HEK293 (cell line): ENCODE results near the gene CACTIN.

Source experiments
- CTCF ChIA-PET: fragments of 350-600 bp; formaldehyde crosslinking; extraction: SDS; loops from one replicate; lab custom pipeline; 2021; ENCODE audit warnings: antibody characterized with exemption; lab: Yijun Ruan, JAX
- POLR2A ChIA-PET: fragments of 300-600 bp; formaldehyde crosslinking; extraction: SDS; loops from one replicate; lab custom pipeline; 2020; ENCODE audit warnings: antibody characterized with exemption, inconsistent platforms; lab: Yijun Ruan, JAX
- H3K27ac ChIP-seq: fragments of 200-500 bp; sonication (Bioruptor generic); 2 replicates; pipeline ENCODE4 v1.5.1; 2014; ENCODE audit warnings: low read depth, low read length, control low read depth, inconsistent platforms; ENCODE audit errors: extremely low read depth
- H3K36me3 ChIP-seq, 2 experiments: fragments of 200-500 bp in 1 of 2; sonication (Bioruptor generic) in 1 of 2; 1 replicate in 1 of 2; 2 replicates in 1 of 2; pipeline ENCODE4 v1.5.1; 2014 to 2017; ENCODE audit warnings: inconsistent platforms in 2 of 2, low read length in 2 of 2; ENCODE audit not compliant: control insufficient read depth in 2 of 2, insufficient read depth in 1 of 2
- H3K4me1 ChIP-seq: fragments of 200-500 bp; sonication (Bioruptor generic); 2 replicates; pipeline ENCODE4 v1.5.1; 2014; ENCODE audit warnings: mild to moderate bottlenecking, low read length, inconsistent platforms; ENCODE audit not compliant: control insufficient read depth, insufficient read depth
- H3K4me3 ChIP-seq: 2 replicates; pipeline ENCODE4 v1.5.1; 2011; ENCODE audit warnings: low read depth, mild to moderate bottlenecking, control low read depth, low read length, moderate library complexity
- H3K9me3 ChIP-seq: fragments of 200-500 bp; sonication (Bioruptor generic); 2 replicates; pipeline ENCODE4 v1.5.1; 2014; ENCODE audit warnings: low read depth, low read length, inconsistent platforms; ENCODE audit not compliant: control insufficient read depth, insufficient read depth
- BCL11B ChIP-seq: fragments of 450-650 bp; formaldehyde crosslinking; IDR thresholded peaks from 2 replicates; pipeline ENCODE4 v1.5.1; 2016; ENCODE audit warnings: low read depth, missing biosample characterization, missing genetic modification characterization
- GLIS1 ChIP-seq: fragments of 450-650 bp; formaldehyde crosslinking; IDR thresholded peaks from 2 replicates; pipeline ENCODE4 v1.5.1; 2016; ENCODE audit warnings: missing biosample characterization, missing genetic modification characterization
- GLIS2 ChIP-seq: fragments of 450-650 bp; formaldehyde crosslinking; IDR thresholded peaks from 2 replicates; pipeline ENCODE4 v1.5.1; 2016; ENCODE audit warnings: missing biosample characterization, missing genetic modification characterization
- KLF16 ChIP-seq: fragments of 450-650 bp; formaldehyde crosslinking; IDR thresholded peaks from 2 replicates; pipeline ENCODE4 v1.5.1; 2017; ENCODE audit warnings: missing biosample characterization, missing genetic modification characterization
- ZNF121 ChIP-seq: fragments of 450-650 bp; formaldehyde crosslinking; IDR thresholded peaks from 2 replicates; pipeline ENCODE4 v1.5.1; 2016; ENCODE audit warnings: missing biosample characterization, missing genetic modification characterization
- ZNF138 ChIP-seq: fragments of 450-650 bp; formaldehyde crosslinking; IDR thresholded peaks from 2 replicates; pipeline ENCODE4 v1.5.1; 2016; ENCODE audit warnings: missing biosample characterization, missing genetic modification characterization, borderline replicate concordance
- ZNF146 ChIP-seq: fragments of 450-650 bp; formaldehyde crosslinking; IDR thresholded peaks from 2 replicates; pipeline ENCODE4 v1.5.1; 2016; ENCODE audit warnings: missing biosample characterization, missing genetic modification characterization
- ZNF169 ChIP-seq: fragments of 450-650 bp; formaldehyde crosslinking; IDR thresholded peaks from 2 replicates; pipeline ENCODE4 v1.5.1; 2016; ENCODE audit warnings: missing biosample characterization, missing genetic modification characterization
- ZNF19 ChIP-seq: fragments of 450-650 bp; formaldehyde crosslinking; IDR thresholded peaks from 2 replicates; pipeline ENCODE4; 2016; ENCODE audit warnings: missing biosample characterization, missing genetic modification characterization, low read depth
- ZNF223 ChIP-seq: fragments of 450-650 bp; formaldehyde crosslinking; IDR thresholded peaks from 2 replicates; pipeline ENCODE4 v1.5.1; 2016; ENCODE audit warnings: missing biosample characterization, missing genetic modification characterization
- ZNF324 ChIP-seq: fragments of 450-650 bp; formaldehyde crosslinking; IDR thresholded peaks from 2 replicates; pipeline ENCODE4 v1.5.1; 2016; ENCODE audit warnings: missing biosample characterization, missing genetic modification characterization
- ZNF37A ChIP-seq: fragments of 450-650 bp; IDR thresholded peaks from 2 replicates; pipeline ENCODE4 v1.5.1; 2018; ENCODE audit warnings: missing biosample characterization, missing genetic modification characterization
- ZNF501 ChIP-seq: fragments of 450-650 bp; formaldehyde crosslinking; IDR thresholded peaks from 2 replicates; pipeline ENCODE4 v1.5.1; 2016; ENCODE audit warnings: missing biosample characterization, missing genetic modification characterization
- ZNF792 ChIP-seq: fragments of 450-650 bp; formaldehyde crosslinking; IDR thresholded peaks from 2 replicates; pipeline ENCODE4 v1.5.1; 2016; ENCODE audit warnings: missing biosample characterization, missing genetic modification characterization
- TF ChIP-seq, protein P1 (sequence below): fragments of 450-650 bp; formaldehyde crosslinking; IDR thresholded peaks from 2 replicates; pipeline ENCODE4 v1.5.1; 2017; ENCODE audit warnings: missing biosample characterization, missing genetic modification characterization
- TF ChIP-seq, protein P2 (sequence below): fragments of 450-650 bp; formaldehyde crosslinking; IDR thresholded peaks from 2 replicates; pipeline ENCODE4 v1.5.1; 2016; ENCODE audit warnings: missing biosample characterization, missing genetic modification characterization
- TF ChIP-seq, protein P3 (sequence below): fragments of 450-650 bp; formaldehyde crosslinking; IDR thresholded peaks from 2 replicates; pipeline ENCODE4 v1.5.1; 2017; ENCODE audit warnings: missing biosample characterization, missing genetic modification characterization

Gene CACTIN

DNA sequence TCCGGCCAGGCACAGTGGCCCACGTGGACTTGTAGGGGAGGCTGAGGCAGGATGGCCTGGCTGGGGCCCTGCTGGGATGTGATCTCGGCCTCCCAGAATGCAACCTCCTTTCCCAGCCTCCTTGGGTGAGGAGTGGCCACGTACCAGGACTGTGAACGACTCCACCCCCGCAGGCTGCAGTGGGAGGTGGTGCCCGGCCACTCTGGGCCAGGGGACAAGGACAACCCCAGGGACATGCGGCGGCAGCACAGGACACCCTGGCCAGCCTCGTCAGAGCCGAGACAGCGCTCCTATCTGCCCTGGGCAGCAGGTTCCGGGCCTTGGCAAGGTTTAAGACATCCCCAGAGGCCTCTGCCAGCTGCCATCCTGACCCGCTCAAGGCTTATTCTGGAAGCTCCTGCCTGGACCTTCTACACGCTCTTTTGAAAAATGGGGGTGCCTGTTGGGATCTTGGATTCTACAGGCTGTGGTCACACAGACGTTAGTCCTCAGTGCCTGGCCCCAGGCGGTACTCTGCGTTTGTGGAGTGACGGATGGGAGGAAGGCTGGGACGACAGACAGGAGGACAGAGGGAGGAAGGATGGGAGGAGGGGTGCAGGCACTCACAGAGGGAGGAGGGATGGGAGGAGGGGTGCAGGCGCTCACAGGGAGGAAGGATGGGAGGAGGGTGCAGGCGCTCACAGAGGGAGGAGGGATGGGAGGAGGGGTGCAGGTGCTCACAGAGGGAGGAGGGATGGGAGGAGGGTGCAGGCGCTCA is 19.9 kb upstream of the CACTIN start:
- ChIA-PET CTCF (no interaction called here), POLR2A (no interaction called here)
- no peak for TF ChIP-seq ZNF37A
- TF ChIP-seq ZNF223 (tag by site-specific recombination): 0 out of 2 replicates have a peak, but pooled peaks have one; percentile 13

DNA sequence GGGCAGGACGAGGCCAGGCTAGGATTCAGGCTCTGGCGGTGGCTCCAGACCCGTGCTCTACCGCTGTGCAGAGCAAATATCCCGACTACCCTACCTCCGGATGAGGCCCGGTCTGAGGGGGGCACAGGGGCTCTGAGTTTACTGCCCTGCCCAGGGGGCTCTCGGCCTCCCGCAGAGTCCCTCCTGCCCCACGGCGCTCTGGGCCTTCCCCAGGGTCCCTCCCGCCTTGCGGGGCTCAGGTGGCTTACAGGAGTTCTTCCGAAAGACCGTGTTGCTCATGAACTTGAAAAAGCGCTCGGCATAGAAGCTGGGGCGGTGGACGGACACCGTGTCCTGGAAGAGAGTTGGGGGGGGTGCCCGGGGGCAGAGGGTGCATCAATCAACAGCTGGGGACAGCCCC is 19.1 kb upstream of the CACTIN start:
- H3K27ac ChIP-seq: no peak overlapping the region
- ChIA-PET POLR2A (no interaction called here), CTCF (no interaction called here)
- no peaks in the 10 kb centered on the region for H3K9me3 ChIP-seq
- no peak overlapping the region for H3K4me3 ChIP-seq
- H3K36me3 ChIP-seq: peaks cover 0 to 30% of the 10 kb centered on the region in 2 experiments; a peak in 2 of 3 replicates
- H3K4me1 ChIP-seq: no peaks in the 10 kb centered on the region
- TF ChIP-seq GLIS1 (tag by site-specific recombination): peak; percentile 59
- TF ChIP-seq ZNF501: no peak

More for the DNA sequence above, 19.9 kb upstream of the CACTIN start:
- Histone ChIP-seq H3K27ac (no peak overlapping the region), H3K4me3 (no peak overlapping the region), H3K9me3 (no peaks in the 10 kb centered on the region), H3K4me1 (no peaks in the 10 kb centered on the region), H3K36me3 (peaks cover 0 to 31% of the 10 kb centered on the region in 2 experiments; a peak in 1 of 3 replicates)

DNA sequence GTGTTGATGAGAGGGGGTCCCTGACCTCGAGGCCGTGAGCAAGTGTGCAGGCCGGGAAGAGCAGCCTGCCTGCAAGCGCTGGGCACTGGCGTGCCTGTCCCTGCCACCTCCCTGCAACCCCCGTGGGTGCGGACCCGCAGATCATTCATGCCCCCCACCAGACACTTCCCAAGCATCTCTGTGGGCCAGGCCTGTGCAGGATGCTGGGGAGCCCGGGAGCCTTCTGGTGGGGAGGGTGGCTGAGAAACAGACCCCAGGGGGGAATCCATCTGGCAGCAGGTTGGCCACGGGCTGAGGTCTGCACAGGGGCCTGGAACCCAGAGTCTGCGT is 18.4 kb upstream of the CACTIN start:
- CTCF ChIA-PET: interaction anchor here (0.8 to 0.9 kb wide), 2 partner anchors 9 to 84 kb away, joined by 3 read pairs; no protein-coding TSS in a partner anchor
- no peak overlapping the region for H3K4me3 ChIP-seq
- TF ChIP-seq GLIS1 (tag by site-specific recombination) (peak; percentile 48; the same call in 1 of the 2 replicates), KLF16 (tag by site-specific recombination) (no peak), ZNF792 (no peak), BCL11B (tag by site-specific recombination) (no peak), GLIS2 (tag by site-specific recombination) (no peak)
- TF ChIP-seq, protein P1, sequence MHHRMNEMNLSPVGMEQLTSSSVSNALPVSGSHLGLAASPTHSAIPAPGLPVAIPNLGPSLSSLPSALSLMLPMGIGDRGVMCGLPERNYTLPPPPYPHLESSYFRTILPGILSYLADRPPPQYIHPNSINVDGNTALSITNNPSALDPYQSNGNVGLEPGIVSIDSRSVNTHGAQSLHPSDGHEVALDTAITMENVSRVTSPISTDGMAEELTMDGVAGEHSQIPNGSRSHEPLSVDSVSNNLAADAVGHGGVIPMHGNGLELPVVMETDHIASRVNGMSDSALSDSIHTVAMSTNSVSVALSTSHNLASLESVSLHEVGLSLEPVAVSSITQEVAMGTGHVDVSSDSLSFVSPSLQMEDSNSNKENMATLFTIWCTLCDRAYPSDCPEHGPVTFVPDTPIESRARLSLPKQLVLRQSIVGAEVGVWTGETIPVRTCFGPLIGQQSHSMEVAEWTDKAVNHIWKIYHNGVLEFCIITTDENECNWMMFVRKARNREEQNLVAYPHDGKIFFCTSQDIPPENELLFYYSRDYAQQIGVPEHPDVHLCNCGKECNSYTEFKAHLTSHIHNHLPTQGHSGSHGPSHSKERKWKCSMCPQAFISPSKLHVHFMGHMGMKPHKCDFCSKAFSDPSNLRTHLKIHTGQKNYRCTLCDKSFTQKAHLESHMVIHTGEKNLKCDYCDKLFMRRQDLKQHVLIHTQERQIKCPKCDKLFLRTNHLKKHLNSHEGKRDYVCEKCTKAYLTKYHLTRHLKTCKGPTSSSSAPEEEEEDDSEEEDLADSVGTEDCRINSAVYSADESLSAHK (tag by site-specific recombination): no peak
- TF ChIP-seq, all 188 proteins: peak for 1
- POLR2A ChIA-PET: interaction anchor here (0.5 kb wide), 1 partner anchor 327 kb away, joined by 5 read pairs; no protein-coding TSS in a partner anchor
- Histone ChIP-seq H3K4me1 (no peaks in the 10 kb centered on the region), H3K27ac (no peak overlapping the region), H3K9me3 (no peaks in the 10 kb centered on the region), H3K36me3 (peaks cover 0 to 30% of the 10 kb centered on the region in 2 experiments; a peak in 2 of 3 replicates)

DNA sequence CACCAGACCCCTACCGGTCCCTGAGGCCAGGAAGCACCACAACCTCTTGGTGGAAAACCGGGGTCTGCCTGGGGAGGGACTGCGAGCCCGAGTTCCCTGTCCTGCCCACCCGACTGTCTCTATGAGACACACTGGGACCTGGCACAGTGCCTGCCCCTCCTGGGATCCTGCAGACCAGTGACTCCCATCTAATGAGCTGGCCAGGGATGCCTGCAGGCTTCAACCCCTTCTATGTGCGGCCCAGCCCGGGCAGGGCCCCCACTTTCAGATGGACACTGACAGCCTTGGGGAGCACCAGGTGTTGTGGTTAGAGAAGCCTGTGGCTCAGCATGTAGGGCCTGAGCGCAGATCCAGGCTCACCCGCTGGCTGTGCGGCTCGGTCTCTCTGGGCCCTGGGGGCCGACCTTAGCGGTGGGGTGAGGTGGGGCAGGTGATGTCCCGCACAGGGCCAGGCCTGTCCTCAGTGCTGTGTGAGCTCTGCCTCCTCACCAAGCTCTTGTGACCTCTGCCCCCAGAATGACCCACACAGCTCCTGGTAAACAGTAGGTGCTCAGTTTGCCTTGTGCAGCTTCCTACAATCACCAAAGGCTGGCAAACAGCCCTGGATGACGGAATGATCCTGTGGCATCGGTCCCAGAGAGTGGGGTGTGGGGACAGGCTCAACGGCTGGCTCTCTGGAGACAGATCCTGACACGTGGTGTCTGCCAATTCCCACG is 17.9 kb upstream of the CACTIN start:
- ChIA-PET POLR2A (interaction anchor here (0.5 kb wide), 1 partner anchor 328 kb away, joined by 5 read pairs; no protein-coding TSS in a partner anchor), CTCF (interaction anchor here (0.8 to 0.9 kb wide), 2 partner anchors 10 to 83 kb away, joined by 3 read pairs; no protein-coding TSS in a partner anchor)
- Histone ChIP-seq H3K27ac (no peak overlapping the region), H3K4me3 (no peak overlapping the region), H3K4me1 (no peaks in the 10 kb centered on the region), H3K9me3 (no peaks in the 10 kb centered on the region), H3K36me3 (peaks cover 0 to 34% of the 10 kb centered on the region in 2 experiments; a peak in 2 of 3 replicates)
- TF ChIP-seq, protein P2, sequence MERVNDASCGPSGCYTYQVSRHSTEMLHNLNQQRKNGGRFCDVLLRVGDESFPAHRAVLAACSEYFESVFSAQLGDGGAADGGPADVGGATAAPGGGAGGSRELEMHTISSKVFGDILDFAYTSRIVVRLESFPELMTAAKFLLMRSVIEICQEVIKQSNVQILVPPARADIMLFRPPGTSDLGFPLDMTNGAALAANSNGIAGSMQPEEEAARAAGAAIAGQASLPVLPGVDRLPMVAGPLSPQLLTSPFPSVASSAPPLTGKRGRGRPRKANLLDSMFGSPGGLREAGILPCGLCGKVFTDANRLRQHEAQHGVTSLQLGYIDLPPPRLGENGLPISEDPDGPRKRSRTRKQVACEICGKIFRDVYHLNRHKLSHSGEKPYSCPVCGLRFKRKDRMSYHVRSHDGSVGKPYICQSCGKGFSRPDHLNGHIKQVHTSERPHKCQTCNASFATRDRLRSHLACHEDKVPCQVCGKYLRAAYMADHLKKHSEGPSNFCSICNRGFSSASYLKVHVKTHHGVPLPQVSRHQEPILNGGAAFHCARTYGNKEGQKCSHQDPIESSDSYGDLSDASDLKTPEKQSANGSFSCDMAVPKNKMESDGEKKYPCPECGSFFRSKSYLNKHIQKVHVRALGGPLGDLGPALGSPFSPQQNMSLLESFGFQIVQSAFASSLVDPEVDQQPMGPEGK (tag by site-specific recombination): no peak
- TF ChIP-seq ZNF146 (no peak), ZNF169 (tag by site-specific recombination) (no peak), ZNF19 (tag by site-specific recombination) (no peak), ZNF121 (tag by site-specific recombination) (no peak), ZNF324 (tag by site-specific recombination) (no peak), ZNF138 (tag by site-specific recombination) (no peak)
- TF ChIP-seq, protein P3, sequence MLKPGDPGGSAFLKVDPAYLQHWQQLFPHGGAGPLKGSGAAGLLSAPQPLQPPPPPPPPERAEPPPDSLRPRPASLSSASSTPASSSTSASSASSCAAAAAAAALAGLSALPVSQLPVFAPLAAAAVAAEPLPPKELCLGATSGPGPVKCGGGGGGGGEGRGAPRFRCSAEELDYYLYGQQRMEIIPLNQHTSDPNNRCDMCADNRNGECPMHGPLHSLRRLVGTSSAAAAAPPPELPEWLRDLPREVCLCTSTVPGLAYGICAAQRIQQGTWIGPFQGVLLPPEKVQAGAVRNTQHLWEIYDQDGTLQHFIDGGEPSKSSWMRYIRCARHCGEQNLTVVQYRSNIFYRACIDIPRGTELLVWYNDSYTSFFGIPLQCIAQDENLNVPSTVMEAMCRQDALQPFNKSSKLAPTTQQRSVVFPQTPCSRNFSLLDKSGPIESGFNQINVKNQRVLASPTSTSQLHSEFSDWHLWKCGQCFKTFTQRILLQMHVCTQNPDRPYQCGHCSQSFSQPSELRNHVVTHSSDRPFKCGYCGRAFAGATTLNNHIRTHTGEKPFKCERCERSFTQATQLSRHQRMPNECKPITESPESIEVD (tag by site-specific recombination): no peak
